K562 (cell line): ENCODE measurements around the gene GAPVD1. TPM values are rescaled to one million over a fixed set of nuclear protein-coding genes. Genes with fewer than 3 reads are reported as not detected.

ENCODE experiments used
- ATAC-seq: fragments of 200-7000 bp; cut with Tn5 transposase; 3 replicates; pipeline ENCODE4 v1.9.1; 2020; ENCODE audit warnings: moderate library complexity
- BruUV-seq: library from RNA; stranded (reverse); fragments of 400-500 nt; replicated peaks from 2 replicates; lab custom pipeline; 2021; lab: Mats Ljungman, UMichigan
- CTCF ChIA-PET: fragments of 300-600 bp; formaldehyde crosslinking; extraction: SDS; loops from one replicate; lab custom pipeline; 2021; ENCODE audit warnings: low intra/inter-chr PET ratio; lab: Yijun Ruan, JAX
- POLR2A ChIA-PET: fragments of 300-600, 350-650 bp; sonication (Branson Sonifier 250); formaldehyde crosslinking; extraction: SDS; loops from one replicate; lab custom pipeline; 2021; ENCODE audit warnings: antibody characterized with exemption, inconsistent platforms; lab: Yijun Ruan, JAX
- DNase-seq, 4 experiments: peaks; one replicate each; pipeline versions ENCODE4 v3.0.0 to v3.0.0-alpha.2; 2011 to 2018; ENCODE audit warnings: low spot score in 3 of 4, mixed read lengths in 3 of 4; ENCODE audit errors: extremely low read depth in 1 of 4
- FAIRE-seq: peaks from 2 replicates; lab custom pipeline; 2011; peaks lifted over from hg19 to GRCh38; lab: Jason Lieb, UNC
- H2AFZ ChIP-seq: 2 replicates; pipeline ENCODE4 v1.6.0; 2011; ENCODE audit warnings: low read depth, low read length, control low read depth, inconsistent platforms
- H3K27ac ChIP-seq: fragments of 200-600 bp; 3 replicates; pipeline ENCODE4 v1.8.0; 2011; ENCODE audit warnings: low read depth, mild to moderate bottlenecking, control low read depth, inconsistent platforms, low read length, moderate library complexity, mixed read lengths; ENCODE audit errors: extremely low read depth
- H3K27me3 ChIP-seq, 2 experiments: fragments of 300-600 bp in 1 of 2; 2 replicates in 1 of 2; 3 replicates in 1 of 2; pipeline versions ENCODE4 v1.6.0 to v1.8.0; 2011; ENCODE audit warnings: inconsistent platforms in 2 of 2, low read length in 2 of 2, mild to moderate bottlenecking in 1 of 2, mixed read lengths in 1 of 2, moderate library complexity in 1 of 2; ENCODE audit not compliant: control insufficient read depth in 2 of 2, insufficient read depth in 2 of 2
- H3K36me3 ChIP-seq: fragments of 300-600 bp; 3 replicates; pipeline ENCODE4 v1.8.0; 2011; ENCODE audit warnings: mild to moderate bottlenecking, low read length, inconsistent platforms; ENCODE audit not compliant: control insufficient read depth, insufficient read depth
- H3K4me1 ChIP-seq, 2 experiments: fragments of 200-600 bp in 1 of 2; replicated peaks in 1 of 2; 2 replicates in 1 of 2; 3 replicates in 1 of 2; pipeline versions ENCODE4 v1.5.1 to v1.8.0; 2011; ENCODE audit warnings: inconsistent platforms in 2 of 2, low read length in 2 of 2, mild to moderate bottlenecking in 1 of 2, mixed read lengths in 1 of 2, moderate library complexity in 1 of 2; ENCODE audit not compliant: control insufficient read depth in 2 of 2, insufficient read depth in 2 of 2
- H3K4me2 ChIP-seq: 2 replicates; pipeline ENCODE4 v1.6.1; 2011; ENCODE audit warnings: low read length, control low read depth, inconsistent platforms, mixed read lengths; ENCODE audit not compliant: insufficient read depth
- H3K4me3 ChIP-seq: fragments of 200-600 bp; sonication (generic), shearing (Covaris generic); 2 replicates; pipeline ENCODE4 v1.5.1; 2016; ENCODE audit warnings: control low read depth, inconsistent platforms
- H3K79me2 ChIP-seq: fragments of 200-600 bp; 3 replicates; pipeline ENCODE4 v1.8.0; 2011; ENCODE audit warnings: low read length, inconsistent platforms; ENCODE audit not compliant: control insufficient read depth, insufficient read depth
- H3K9ac ChIP-seq, 2 experiments: 2 replicates each; pipeline versions ENCODE4 v1.6.0 to v1.6.1; 2011; ENCODE audit warnings: low read depth in 2 of 2, low read length in 2 of 2, control low read depth in 1 of 2, inconsistent platforms in 1 of 2, mild to moderate bottlenecking in 1 of 2, mixed read lengths in 1 of 2; ENCODE audit not compliant: insufficient read depth in 1 of 2
- H3K9me1 ChIP-seq: one replicate; pipeline ENCODE4 v1.6.0; 2011; ENCODE audit warnings: inconsistent platforms, mild to moderate bottlenecking, low read length, moderate library complexity; ENCODE audit not compliant: control insufficient read depth, insufficient read depth
- H3K9me3 ChIP-seq: replicated peaks from 2 replicates; pipeline ENCODE4 v1.5.1; 2011; ENCODE audit warnings: low read depth, low read length, inconsistent platforms; ENCODE audit not compliant: control insufficient read depth, insufficient read depth
- H4K20me1 ChIP-seq: replicated peaks from 2 replicates; pipeline ENCODE4 v1.6.1; 2011; ENCODE audit warnings: low read length, inconsistent platforms, mixed read lengths; ENCODE audit not compliant: control insufficient read depth, insufficient read depth
- CBFB ChIP-seq: sonication (generic); formaldehyde crosslinking; IDR thresholded peaks from 2 replicates; pipeline ENCODE4 v1.4.0; 2020; ENCODE audit warnings: mild to moderate bottlenecking, missing genetic modification reagents
- CBX3 ChIP-seq, 2 experiments: IDR thresholded peaks; 1 replicate in 1 of 2; 2 replicates in 1 of 2; pipeline ENCODE4 v1.6.1; 2012; ENCODE audit warnings: inconsistent platforms in 2 of 2, low read length in 2 of 2, borderline replicate concordance in 1 of 2, control low read depth in 1 of 2
- GABPA ChIP-seq: fragments of 200-800 bp; sonication (Bioruptor generic); conservative IDR thresholded peaks from 2 replicates; pipeline ENCODE4 v1.6.1; 2016; ENCODE audit warnings: low read depth, missing genetic modification characterization, missing compliant biosample characterization
- HMBOX1 ChIP-seq: sonication (generic); IDR thresholded peaks from 2 replicates; pipeline ENCODE4 v1.6.1; 2016
- IRF1 ChIP-seq: sonication (generic); formaldehyde crosslinking; IDR thresholded peaks from 2 replicates; pipeline ENCODE4 v1.8.0; 2022; ENCODE audit warnings: missing genetic modification reagents, mild to moderate bottlenecking, borderline replicate concordance
- MAX ChIP-seq: sonication (generic); formaldehyde crosslinking; IDR thresholded peaks from 2 replicates; pipeline ENCODE4 v1.9.0; 2022; ENCODE audit warnings: mild to moderate bottlenecking, missing genetic modification reagents
- MLLT1 ChIP-seq, 2 experiments: fragments of 450-650 bp; IDR thresholded peaks; 2 replicates each; pipeline ENCODE4 v1.6.1; 2016
- NCOA4 ChIP-seq: fragments of 450-650 bp; IDR thresholded peaks from 2 replicates; pipeline ENCODE4 v1.6.1; 2018; ENCODE audit warnings: mild to moderate bottlenecking; ENCODE audit not compliant: partially characterized antibody
- NFE2 ChIP-seq: IDR thresholded peaks from 2 replicates; pipeline ENCODE4 v1.6.1; 2014; ENCODE audit warnings: antibody characterized with exemption, low read depth
- SREBF2 ChIP-seq: sonication (generic); formaldehyde crosslinking; IDR thresholded peaks from 2 replicates; pipeline ENCODE4 v1.4.0; 2020; ENCODE audit warnings: mild to moderate bottlenecking, missing genetic modification reagents
- ZNF316 ChIP-seq: fragments of 450-650 bp; IDR thresholded peaks from 2 replicates; pipeline ENCODE4 v1.6.1; 2016
- WGBS: fragments of 100-300 bp; shearing (Covaris generic); methylation state at CpG from one replicate; pipeline ENCODE4 v1.1.6; 2016; ENCODE audit warnings: low coverage, mixed read lengths; ENCODE audit not compliant: insufficient coverage; ENCODE audit errors: missing lambda C conversion rate; 5-methylcytosine and 5-hydroxymethylcytosine counted together
- in situ Hi-C: fragments of 300-500 bp; cut with MboI; formaldehyde crosslinking; loops from 4 replicates; pipeline ENCODE4 v1.15.0; 2018; ENCODE audit warnings: inconsistent platforms, mixed read lengths
- intact Hi-C: fragments of 100-400 bp; cut with micrococcal nuclease; formaldehyde crosslinking; loops from 2 replicates; pipeline ENCODE4 v1.14.2; 2022
- polyA plus RNA-seq, 8 experiments: library from polyadenylated mRNA; depleted of rRNA in 4 of 8; stranded (reverse) in 5 of 8; unstranded in 3 of 8; fragments of >200 nt; fragmentation: Nextera tagmentation in 2 of 8; fragmentation: Illumina TruSeq in 1 of 8; extraction: Ambion mirVana in 2 of 8; extraction: Trizol in 1 of 8; gene quantifications; 2 replicates each; pipeline versions ENCODE4 v1.2.1 to v1.2.3, GENCODE V29; 2011 to 2014; ENCODE audit warnings: inconsistent platforms in 1 of 8, missing spikeins in 1 of 8
- total RNA-seq, 7 experiments: library from RNA; depleted of rRNA in 6 of 7; stranded (reverse); fragments of >200 nt in 6 of 7; fragmentation: Illumina TruSeq in 2 of 7; extraction: Trizol in 2 of 7; gene quantifications; 2 replicates each; pipeline versions ENCODE4 v1.2.1 to v1.2.3, GENCODE V29; 2011 to 2021; ENCODE audit warnings: low replicate concordance in 1 of 7

Gene GAPVD1
- total and polyA plus RNA-seq, 9 of the 15 experiments (the other 6 are each of a cell fraction or from before 2014, with no cell fraction given), result 9.5 to 66.1 (median 45.5) TPM

GRCh38 chr9:125343518-125344275 lies 82.1 kb downstream of the GAPVD1 start:
- no peaks in the 10 kb centered on the region for H4K20me1 ChIP-seq
- ATAC-seq (no peak), FAIRE-seq (no peak), DNase-seq (no peak)
- H3K36me3 ChIP-seq, result peaks cover 91% of the 10 kb centered on the region
- in situ Hi-C loops, result no loop called here
- H3K4me3 ChIP-seq, result no peak overlapping the region
- BruUV-seq, result no TSS peak
- no peak overlapping the region for H3K4me2 ChIP-seq
- no peaks in the 10 kb centered on the region for H3K4me1 ChIP-seq
- H3K9me1 ChIP-seq, result no peaks in the 10 kb centered on the region
- H3K79me2 ChIP-seq, result no peaks in the 10 kb centered on the region
- H3K9me3 ChIP-seq, result no peaks in the 10 kb centered on the region
- WGBS, result 68% methylated on average over 3 of the region's 3 CpGs
- POLR2A ChIA-PET, result interaction anchor here (0.5 to 1.4 kb wide), 3 partner anchors 18 to 429 kb away, joined by 3 to 5 read pairs (median 3); no protein-coding TSS in a partner anchor
- TF ChIP-seq CBFB (CRISPR knock-in tag) (no peak), ZNF316 (peak; percentile 33; the same call in 1 of the 2 replicates)
- CTCF ChIA-PET, result no interaction called here
- no peak overlapping the region for H3K9ac ChIP-seq
- no peaks in the 10 kb centered on the region for H3K27me3 ChIP-seq
- no peak overlapping the region for H2AFZ ChIP-seq
- H3K27ac ChIP-seq, result no peak overlapping the region
- intact Hi-C loops, result no loop called here

- WGBS, result 74% methylated on average over 3 of the region's 3 CpGs
- POLR2A ChIA-PET, result no interaction called here
- 0 out of 2 replicates have a peak, but pooled peaks cover 2% of the 10 kb centered on the region for H3K9me3 ChIP-seq
- FAIRE-seq, result no peak
- ATAC-seq, result no peak
- H3K4me2 ChIP-seq, result no peak overlapping the region
- H2AFZ ChIP-seq, result no peak overlapping the region
- no peaks in the 10 kb centered on the region for H3K27me3 ChIP-seq
- in situ Hi-C loops, result no loop called here
- BruUV-seq, result no TSS peak
- intact Hi-C loops, result no loop called here
- CTCF ChIA-PET, result no interaction called here
- no peaks in the 10 kb centered on the region for H3K79me2 ChIP-seq
- H3K9ac ChIP-seq, result no peak overlapping the region
- H3K27ac ChIP-seq, result no peak overlapping the region
- no peaks in the 10 kb centered on the region for H3K4me1 ChIP-seq
- H3K4me3 ChIP-seq, result no peak overlapping the region
- DNase-seq, result no peak
- peaks cover 94% of the 10 kb centered on the region for H3K36me3 ChIP-seq
- no peaks in the 10 kb centered on the region for H4K20me1 ChIP-seq
- H3K9me1 ChIP-seq, result no peaks in the 10 kb centered on the region
- TF ChIP-seq NCOA4 (no peak), NFE2 (no peak), IRF1 (CRISPR knock-in tag) (no peak), MLLT1 (IDR thresholded peaks at IDR 0.05) (no peak), MAX (no peak), GABPA (tag) (no peak), CBX3 (IDR thresholded peaks at IDR 0.05; ENCODE audit: borderline replicate concordance in 1 of 2, low read length in 2 of 2) (no peak), HMBOX1 (no peak), SREBF2 (CRISPR knock-in tag) (no peak)
Observed at GRCh38 chr9:125346080-125346732, 84.6 kb downstream of the GAPVD1 start.
